ENCODE measurements around the gene ITGA8. TPM values are rescaled to one million over a fixed set of nuclear protein-coding genes. Genes with fewer than 3 reads are reported as not detected.

The ITGA8 gene
- polyA plus RNA-seq, 3 donors = not detected

- intact Hi-C loops (cut with micrococcal nuclease) = no loop called here
- Histone ChIP-seq H3K4me3 (replicated peaks in 1 of 3; ENCODE audit: low read depth in 2 of 3, low read length in 3 of 3) (no peak overlapping the region), H3K27me3 (ENCODE audit: control insufficient read depth in 2 of 2, insufficient read depth in 2 of 2, low read length in 2 of 2) (no peaks in the 10 kb centered on the region), H3K27ac (ENCODE audit: low read depth in 1 of 2, low read length in 2 of 2) (no peak overlapping the region), H4K20me1 (ENCODE audit: insufficient read depth, low read length) (no peaks in the 10 kb centered on the region), H2AFZ (ENCODE audit: insufficient read depth, low read depth, low read length, poor library complexity, severe bottlenecking) (no peak overlapping the region), H3K36me3 (replicated peaks in 1 of 2; ENCODE audit: control insufficient read depth in 1 of 2, insufficient read depth in 2 of 2, low read length in 2 of 2) (no peaks in the 10 kb centered on the region), H3K4me2 (replicated peaks; ENCODE audit: extremely low read depth, low read length, poor library complexity, severe bottlenecking) (no peak overlapping the region), H3K4me1 (ENCODE audit: control insufficient read depth in 1 of 2, insufficient read depth in 2 of 2, low read length in 2 of 2) (no peaks in the 10 kb centered on the region), H3K79me2 (ENCODE audit: insufficient read depth, low read length) (no peaks in the 10 kb centered on the region), H3K9me3 (replicated peaks in 1 of 2; ENCODE audit: control insufficient read depth in 1 of 2, insufficient read depth in 1 of 2, low read length in 2 of 2) (no peaks in the 10 kb centered on the region), H3K9ac (ENCODE audit: insufficient read depth, low read length, poor library complexity, severe bottlenecking) (no peak overlapping the region)
- Mint-ChIP-seq H3K36me3 (no peaks in the 10 kb centered on the region), H3K27me3 (ENCODE audit: low read depth in 3 of 3) (peaks cover 0 to 1% (median 0%) of the 10 kb centered on the region in 3 donors), H3K27ac (no peak overlapping the region), H3K4me3 (no peak overlapping the region), H3K9me3 (peaks cover 0 to 2% (median 0%) of the 10 kb centered on the region in 7 donors), H3K4me1 (no peaks in the 10 kb centered on the region)
- TF ChIP-seq CTCF (IDR thresholded peaks at IDR 0.05) = no peak
- DNase-seq = no peak
- 80% methylated on average over 6 of the region's 7 CpGs for WGBS (ENCODE audit: insufficient coverage)
Observed at GRCh38 chr10:15515202-15515601, 204.5 kb downstream of the ITGA8 start.

GRCh38 chr10:15510963-15511362 lies 208.8 kb downstream of the ITGA8 start:
- Mint-ChIP-seq H3K27ac (no peak overlapping the region), H3K4me1 (no peaks in the 10 kb centered on the region), H3K36me3 (no peaks in the 10 kb centered on the region), H3K27me3 (ENCODE audit: low read depth in 3 of 3) (peaks cover 0 to 2% (median 1%) of the 10 kb centered on the region in 3 donors), H3K4me3 (no peak overlapping the region), H3K9me3 (peaks cover 0 to 9% (median 3%) of the 10 kb centered on the region in 7 donors)
- intact Hi-C loops (cut with micrococcal nuclease) = no loop called here
- no peaks in the 10 kb centered on the region for H4K20me1 ChIP-seq (ENCODE audit: insufficient read depth, low read length)
- WGBS (ENCODE audit: insufficient coverage) = 65% methylated on average over 2 of the region's 3 CpGs
- no peaks in the 10 kb centered on the region for H3K9me3 ChIP-seq (replicated peaks in 1 of 2; ENCODE audit: control insufficient read depth in 1 of 2, insufficient read depth in 1 of 2, low read length in 2 of 2)
- no peaks in the 10 kb centered on the region for H3K27me3 ChIP-seq (ENCODE audit: control insufficient read depth in 2 of 2, insufficient read depth in 2 of 2, low read length in 2 of 2)
- no peaks in the 10 kb centered on the region for H3K79me2 ChIP-seq (ENCODE audit: insufficient read depth, low read length)
- H3K9ac ChIP-seq (ENCODE audit: insufficient read depth, low read length, poor library complexity, severe bottlenecking) = no peak overlapping the region
- no peak for DNase-seq
- no peaks in the 10 kb centered on the region for H3K4me1 ChIP-seq (ENCODE audit: control insufficient read depth in 1 of 2, insufficient read depth in 2 of 2, low read length in 2 of 2)
- H3K4me2 ChIP-seq (replicated peaks; ENCODE audit: extremely low read depth, low read length, poor library complexity, severe bottlenecking) = no peak overlapping the region
- H3K36me3 ChIP-seq (replicated peaks in 1 of 2; ENCODE audit: control insufficient read depth in 1 of 2, insufficient read depth in 2 of 2, low read length in 2 of 2) = no peaks in the 10 kb centered on the region
- no peak for TF ChIP-seq CTCF (IDR thresholded peaks at IDR 0.05)
- no peak overlapping the region for H3K4me3 ChIP-seq (replicated peaks in 1 of 3; ENCODE audit: low read depth in 2 of 3, low read length in 3 of 3)
- no peak overlapping the region for H2AFZ ChIP-seq (ENCODE audit: insufficient read depth, low read depth, low read length, poor library complexity, severe bottlenecking)
- no peak overlapping the region for H3K27ac ChIP-seq (ENCODE audit: low read depth in 1 of 2, low read length in 2 of 2)
